ENCODE measurements around the gene GAMT. TPM values are rescaled to one million over a fixed set of nuclear protein-coding genes. Genes with fewer than 3 reads are reported as not detected.

GAMT gene
- polyA plus RNA-seq, 3 donors from 2014 or later: 7.9 to 16.5 (median 10.5) TPM

DNA sequence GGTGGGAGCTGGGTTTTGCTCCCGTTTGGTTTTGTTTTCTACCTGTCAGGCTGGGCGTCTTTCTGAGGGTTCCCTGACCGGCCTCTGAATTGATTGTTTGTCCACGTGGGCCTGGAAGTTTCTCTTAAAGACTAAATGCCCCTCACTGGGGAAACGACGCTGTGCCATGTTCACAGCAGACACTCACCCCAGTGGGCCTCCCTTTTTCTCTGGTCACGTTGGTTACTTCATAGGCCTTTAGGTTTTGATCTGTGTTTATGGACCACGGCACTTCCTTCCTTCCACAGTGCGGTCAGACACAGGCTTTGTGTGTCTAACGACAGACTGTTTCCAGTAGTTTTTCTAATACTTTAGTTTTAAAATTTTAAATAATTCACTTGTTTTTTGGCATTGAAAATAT lies 37.7 kb downstream of the GAMT start:
- H3K36me3 Mint-ChIP-seq: peaks cover under 1 to 27% (median 13%) of the 10 kb centered on the region in 3 donors
- peaks cover 48 to 63% of the 10 kb centered on the region in 2 donors for H3K4me1 Mint-ChIP-seq
- no peaks in the 10 kb centered on the region for H3K9me3 Mint-ChIP-seq
- peaks cover 0 to 13% (median 2%) of the 10 kb centered on the region in 3 donors for H3K27me3 Mint-ChIP-seq (ENCODE audit: low read depth in 3 of 3)
- peak overlapping the region; percentile 78 to 88 (median 86) for H3K4me3 Mint-ChIP-seq
- peak; percentile 64 to 70 (median 69) for DNase-seq
- peak overlapping the region; percentile 89 to 96 (median 92) for H3K27ac Mint-ChIP-seq

DNA sequence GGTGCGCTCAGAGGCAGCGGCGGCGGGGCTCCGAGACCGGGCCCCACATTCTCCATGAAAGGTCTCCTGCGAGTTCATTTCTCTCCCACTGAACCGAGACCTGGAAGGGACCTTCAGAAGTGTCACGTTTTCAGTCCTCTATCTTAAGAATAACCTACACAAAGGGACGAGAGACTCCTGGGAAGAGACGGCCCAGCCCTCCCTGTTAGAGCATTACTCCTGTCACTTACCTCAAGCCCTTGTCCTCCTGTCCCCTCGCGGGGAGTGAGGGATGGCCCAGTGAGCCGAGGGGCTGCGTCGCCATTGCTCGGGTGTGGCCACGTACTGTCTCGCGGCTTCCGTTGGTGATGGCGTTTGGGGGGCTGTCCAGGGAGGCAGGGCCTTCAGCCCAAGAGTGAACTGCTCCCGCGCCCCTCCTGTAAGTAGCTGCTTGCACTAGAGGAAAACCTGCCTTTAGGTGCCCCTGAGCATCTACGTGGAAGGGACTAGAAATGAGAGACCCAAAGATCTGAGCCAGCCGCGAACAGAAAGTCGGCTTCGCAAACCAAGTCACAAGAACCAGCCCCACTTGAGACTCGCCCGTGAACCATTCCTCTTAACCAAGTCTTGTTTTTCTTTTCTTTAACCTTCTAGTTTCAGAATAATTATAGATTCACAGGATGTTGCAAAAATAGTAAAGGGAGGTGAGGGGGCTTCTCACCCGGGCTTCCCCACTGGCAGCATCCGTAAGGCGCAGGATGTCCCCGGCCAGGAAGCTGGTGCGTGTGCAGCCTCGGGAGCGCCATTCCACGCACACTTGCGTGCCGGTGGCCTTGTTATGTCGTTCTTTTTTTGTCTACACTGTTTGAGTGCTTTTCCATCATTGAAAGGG lies 38.7 kb downstream of the GAMT start:
- H3K27me3 Mint-ChIP-seq (ENCODE audit: low read depth in 3 of 3): peaks cover 0 to 13% (median 2%) of the 10 kb centered on the region in 3 donors
- H3K4me3 Mint-ChIP-seq: peak overlapping the region; percentile 78 to 88 (median 86)
- peaks cover 50 to 63% of the 10 kb centered on the region in 2 donors for H3K4me1 Mint-ChIP-seq
- H3K9me3 Mint-ChIP-seq: no peaks in the 10 kb centered on the region
- no peak for DNase-seq
- peak overlapping the region; percentile 89 to 96 (median 92) for H3K27ac Mint-ChIP-seq
- H3K36me3 Mint-ChIP-seq: peaks cover 7 to 37% (median 17%) of the 10 kb centered on the region in 3 donors

DNA sequence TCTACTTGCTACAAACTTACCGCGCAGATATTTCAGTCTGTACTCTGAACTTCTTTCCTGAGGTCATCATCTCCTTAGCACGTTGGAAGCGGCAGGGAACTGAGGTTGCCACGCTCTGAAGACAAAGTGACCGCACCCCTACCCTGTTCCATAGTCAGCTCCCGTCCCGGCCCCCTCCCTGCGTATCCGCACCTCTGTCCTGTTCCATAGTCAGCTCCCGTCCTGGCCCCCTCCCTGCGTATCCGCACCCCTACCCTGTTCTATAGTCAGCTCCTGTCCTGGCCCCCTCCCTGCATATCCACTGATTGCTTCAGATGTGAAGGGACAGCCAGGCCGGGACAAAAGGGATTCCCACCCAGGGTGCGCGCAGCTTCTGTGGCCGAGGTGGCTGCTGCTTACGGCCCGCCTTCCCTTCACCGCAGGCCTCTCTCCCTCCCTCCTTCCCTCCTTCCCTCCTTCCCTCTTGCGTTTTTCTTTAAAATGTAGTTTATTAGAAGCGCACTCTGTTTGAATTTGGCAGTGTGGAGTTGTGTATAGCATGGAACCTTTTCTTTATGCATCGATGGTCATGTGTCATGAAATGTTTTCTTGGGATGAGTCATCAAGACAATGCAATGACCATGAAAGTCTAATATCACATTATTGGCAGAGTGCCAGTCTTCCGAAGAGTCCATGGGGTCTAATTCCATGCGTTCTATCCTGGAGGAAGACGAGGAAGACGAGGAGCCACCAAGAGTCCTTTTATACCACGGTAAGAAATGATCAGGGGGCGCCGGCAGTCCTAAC lies 39.5 kb downstream of the GAMT start:
- H3K27me3 Mint-ChIP-seq (ENCODE audit: low read depth in 3 of 3): peaks cover 0 to 10% (median 2%) of the 10 kb centered on the region in 3 donors
- H3K36me3 Mint-ChIP-seq: peaks cover 7 to 44% (median 20%) of the 10 kb centered on the region in 3 donors
- DNase-seq: no peak

DNA sequence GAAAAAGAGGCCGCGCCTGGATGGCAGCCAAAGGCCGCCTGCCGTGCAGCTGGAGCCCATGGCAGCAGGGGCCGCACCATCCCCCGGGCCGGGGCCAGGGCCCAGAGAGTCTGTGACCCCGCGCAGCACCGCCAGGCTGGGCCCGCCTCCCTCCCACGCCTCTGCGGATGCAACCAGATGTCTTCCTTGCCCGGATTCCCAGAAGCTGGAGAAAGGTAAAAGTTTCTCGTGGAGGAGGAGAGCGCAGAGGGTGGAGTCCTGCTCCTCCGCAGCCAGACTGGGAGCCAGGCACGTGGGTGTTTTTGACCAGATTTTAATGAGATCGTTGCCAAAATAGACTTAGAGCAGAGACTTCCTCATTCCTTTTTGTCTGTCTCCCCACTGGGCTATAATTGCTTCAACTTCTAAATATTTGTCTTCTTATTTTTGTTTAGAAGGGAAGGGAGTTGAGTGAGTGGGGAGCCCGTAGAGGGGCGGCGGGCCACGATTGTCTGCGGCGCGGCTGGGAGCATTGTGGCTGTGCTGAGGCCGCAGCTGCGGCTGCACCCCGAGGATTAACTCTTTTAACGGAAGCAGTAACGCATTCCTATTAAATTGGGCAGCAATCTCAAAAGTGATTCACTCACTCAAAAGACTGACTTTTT lies 40.4 kb downstream of the GAMT start:
- Mint-ChIP-seq H3K9me3 (no peaks in the 10 kb centered on the region), H3K4me1 (peaks cover 43 to 59% of the 10 kb centered on the region in 2 donors), H3K36me3 (peaks cover 7 to 44% (median 20%) of the 10 kb centered on the region in 3 donors), H3K4me3 (no peak overlapping the region), H3K27me3 (ENCODE audit: low read depth in 3 of 3) (peaks cover 0 to 12% (median 2%) of the 10 kb centered on the region in 3 donors), H3K27ac (no peak overlapping the region)
- no peak for DNase-seq

More for the DNA sequence above, 39.5 kb downstream of the GAMT start:
- Mint-ChIP-seq H3K27ac (peak overlapping the region in 1 of 6 donors; percentile 12), H3K9me3 (no peaks in the 10 kb centered on the region), H3K4me3 (peak overlapping the region in 3 of 5 donors; percentile 3 to 24 (median 17)), H3K4me1 (peaks cover 47 to 62% of the 10 kb centered on the region in 2 donors)

DNA sequence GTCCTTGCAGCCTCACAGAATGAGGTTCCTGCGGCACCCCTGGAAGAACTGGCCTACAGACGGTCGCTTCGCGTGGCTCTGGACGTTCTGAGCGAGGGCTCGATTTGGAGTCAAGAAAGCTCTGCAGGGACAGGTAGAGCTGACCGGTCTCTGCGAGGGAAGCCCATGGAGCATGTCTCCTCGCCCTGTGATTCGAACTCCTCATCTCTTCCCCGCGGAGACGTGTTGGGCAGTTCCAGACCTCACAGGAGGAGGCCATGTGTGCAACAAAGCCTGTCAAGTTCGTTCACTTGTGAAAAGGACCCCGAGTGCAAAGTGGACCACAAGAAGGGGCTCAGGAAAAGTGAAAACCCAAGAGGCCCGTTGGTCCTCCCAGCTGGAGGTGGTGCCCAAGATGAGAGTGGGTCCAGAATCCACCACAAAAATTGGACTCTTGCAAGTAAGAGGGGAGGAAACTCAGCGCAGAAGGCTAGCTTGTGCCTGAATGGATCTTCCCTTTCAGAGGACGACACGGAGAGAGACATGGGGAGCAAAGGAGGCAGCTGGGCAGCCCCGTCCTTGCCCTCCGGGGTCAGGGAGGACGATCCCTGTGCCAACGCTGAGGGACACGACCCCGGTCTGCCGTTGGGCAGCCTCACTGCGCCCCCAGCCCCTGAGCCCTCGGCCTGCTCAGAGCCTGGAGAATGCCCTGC lies 41.1 kb downstream of the GAMT start:
- Mint-ChIP-seq H3K4me3 (peak overlapping the region in 1 of 5 donors; percentile 38), H3K27ac (peak overlapping the region in 1 of 6 donors; percentile 17), H3K4me1 (peaks cover 49 to 59% of the 10 kb centered on the region in 2 donors), H3K9me3 (no peaks in the 10 kb centered on the region), H3K36me3 (peaks cover 7 to 44% (median 20%) of the 10 kb centered on the region in 3 donors), H3K27me3 (ENCODE audit: low read depth in 3 of 3) (peaks cover 4 to 19% (median 7%) of the 10 kb centered on the region in 3 donors)
- no peak for DNase-seq

DNA sequence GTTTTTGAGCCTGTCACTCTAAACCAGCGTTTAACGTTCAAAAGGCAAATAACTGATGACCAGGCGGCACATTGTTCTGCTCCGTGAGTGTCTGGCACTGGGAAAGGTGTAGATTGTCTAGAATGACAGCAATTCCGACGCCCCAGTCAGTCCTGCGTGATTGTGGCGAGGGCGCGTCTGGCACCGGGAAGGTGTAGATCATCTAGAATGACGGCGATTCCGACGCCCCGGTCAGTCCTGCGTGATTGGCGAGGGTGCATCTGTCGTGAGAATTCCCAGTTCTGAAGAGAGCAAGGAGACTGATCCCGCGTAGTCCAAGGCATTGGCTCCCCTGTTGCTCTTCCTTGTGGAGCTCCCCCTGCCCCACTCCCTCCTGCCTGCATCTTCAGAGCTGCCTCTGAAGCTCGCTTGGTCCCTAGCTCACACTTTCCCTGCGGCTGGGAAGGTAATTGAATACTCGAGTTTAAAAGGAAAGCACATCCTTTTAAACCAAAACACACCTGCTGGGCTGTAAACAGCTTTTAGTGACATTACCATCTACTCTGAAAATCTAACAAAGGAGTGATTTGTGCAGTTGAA lies 43.7 kb downstream of the GAMT start:
- H3K4me1 Mint-ChIP-seq: peaks cover 24 to 33% of the 10 kb centered on the region in 2 donors
- no peaks in the 10 kb centered on the region for H3K9me3 Mint-ChIP-seq
- no peak for DNase-seq
- no peak overlapping the region for H3K27ac Mint-ChIP-seq
- peaks cover 7 to 44% (median 20%) of the 10 kb centered on the region in 3 donors for H3K36me3 Mint-ChIP-seq
- H3K4me3 Mint-ChIP-seq: no peak overlapping the region
- peaks cover 4 to 13% (median 7%) of the 10 kb centered on the region in 3 donors for H3K27me3 Mint-ChIP-seq (ENCODE audit: low read depth in 3 of 3)

DNA sequence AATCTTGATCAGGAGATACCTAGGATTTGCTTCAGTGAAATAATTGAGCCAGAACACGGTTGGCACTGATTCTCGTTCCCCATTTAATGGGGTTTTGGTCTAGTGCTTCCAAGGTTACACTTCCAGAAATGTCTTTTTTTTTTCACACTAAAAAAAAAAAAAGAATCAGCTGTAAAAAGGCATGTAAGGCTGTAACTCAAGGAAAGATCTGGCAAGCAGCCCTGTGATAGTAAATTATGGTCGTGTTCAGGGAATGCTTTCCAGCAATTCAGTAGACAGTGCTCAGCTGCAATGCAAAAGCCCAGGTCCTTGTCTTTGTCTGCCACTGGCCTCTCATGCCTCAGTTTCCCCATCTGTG lies 44.9 kb downstream of the GAMT start:
- Mint-ChIP-seq H3K9me3 (no peaks in the 10 kb centered on the region), H3K4me3 (peak overlapping the region in 4 of 5 donors; percentile 83 to 88 (median 87)), H3K4me1 (peaks cover 17 to 26% of the 10 kb centered on the region in 2 donors), H3K27me3 (ENCODE audit: low read depth in 3 of 3) (peaks cover 4 to 13% (median 7%) of the 10 kb centered on the region in 3 donors), H3K36me3 (peaks cover 7 to 39% (median 16%) of the 10 kb centered on the region in 3 donors), H3K27ac (peak overlapping the region in 1 of 6 donors; percentile 58)
- DNase-seq: no peak

DNA sequence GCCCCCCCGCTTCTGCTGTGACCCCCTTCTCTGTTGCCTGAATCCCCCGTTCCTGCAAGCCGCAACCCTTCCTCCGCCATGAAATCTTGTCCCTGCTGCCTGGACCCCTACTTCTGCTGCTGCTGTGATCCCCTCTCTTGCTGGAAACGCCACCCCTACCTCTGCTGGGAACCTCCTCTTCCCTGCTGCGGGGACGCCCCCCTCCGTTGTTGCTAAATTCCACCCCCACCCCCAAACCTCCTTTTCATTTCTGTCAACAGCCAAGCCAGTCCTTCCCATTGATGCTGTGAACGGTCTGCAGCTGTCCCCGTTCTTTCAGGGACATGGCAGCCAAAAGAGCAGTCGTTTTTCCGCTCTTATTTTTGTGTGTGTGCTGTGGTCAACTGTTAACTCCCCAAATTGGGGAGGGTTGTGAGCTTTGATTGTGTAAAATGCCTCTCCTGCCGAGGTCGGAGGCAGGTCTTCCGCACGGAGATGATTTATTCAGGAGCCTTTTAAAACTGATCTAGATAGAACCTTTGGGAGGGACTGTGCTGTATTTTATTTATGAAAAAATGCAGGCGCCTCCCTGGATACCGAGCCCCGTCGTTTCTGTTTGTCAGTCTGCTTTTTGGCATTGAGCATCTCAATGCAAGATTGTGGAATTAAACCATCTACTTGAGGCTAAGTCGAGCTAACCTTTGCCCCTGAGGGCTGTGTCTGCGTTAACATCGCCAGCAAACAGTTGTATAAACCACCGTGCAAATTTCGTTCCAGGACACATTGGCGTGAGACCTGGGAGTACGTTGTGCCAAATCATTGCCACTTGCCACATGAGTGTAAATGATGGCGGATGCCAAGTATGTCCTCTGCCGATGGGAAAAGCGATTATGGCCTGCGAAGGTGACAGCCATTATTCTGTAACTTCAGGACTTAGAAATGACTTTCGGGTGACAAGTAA lies 45.5 kb downstream of the GAMT start:
- peak overlapping the region; percentile 83 to 88 (median 87) for H3K4me3 Mint-ChIP-seq
- H3K36me3 Mint-ChIP-seq: peaks cover 7 to 36% (median 16%) of the 10 kb centered on the region in 3 donors
- H3K27ac Mint-ChIP-seq: peak overlapping the region; percentile 58 to 90 (median 74)
- no peaks in the 10 kb centered on the region for H3K9me3 Mint-ChIP-seq
- H3K27me3 Mint-ChIP-seq (ENCODE audit: low read depth in 3 of 3): peaks cover 4 to 13% (median 6%) of the 10 kb centered on the region in 3 donors
- no peak for DNase-seq
- peaks cover 17 to 26% of the 10 kb centered on the region in 2 donors for H3K4me1 Mint-ChIP-seq

DNA sequence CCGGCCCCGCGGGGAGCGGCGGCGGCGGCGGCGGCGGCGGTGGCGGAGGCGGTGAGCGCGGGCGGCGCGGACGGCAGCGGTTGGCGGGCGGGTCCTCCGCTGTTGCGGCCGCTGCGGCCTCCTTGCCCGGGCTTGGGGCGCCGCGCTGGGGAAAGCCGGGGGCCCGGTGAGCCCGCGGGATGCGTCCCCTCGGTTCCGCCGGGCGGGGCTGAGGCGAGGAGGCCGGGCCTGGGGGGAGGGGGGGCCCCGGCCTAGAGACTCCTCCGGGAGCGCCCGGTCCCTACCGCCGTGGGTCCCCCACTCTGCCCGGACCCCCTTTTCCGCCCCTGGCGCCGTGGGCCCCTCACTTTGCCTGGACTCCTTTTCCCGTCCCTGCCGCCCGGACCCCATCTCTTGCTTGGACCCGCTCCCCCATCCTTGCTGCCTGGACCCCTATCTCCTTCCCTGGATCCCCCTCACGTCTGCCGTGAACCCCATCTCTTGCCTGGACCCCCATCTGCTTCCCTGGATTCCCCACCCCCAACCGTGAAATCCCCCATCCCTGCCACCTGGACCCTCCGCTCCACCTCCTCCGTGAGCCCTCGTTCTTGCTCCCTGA lies 46.3 kb downstream of the GAMT start:
- H3K9me3 Mint-ChIP-seq: no peaks in the 10 kb centered on the region
- H3K4me1 Mint-ChIP-seq: peaks cover 17 to 26% of the 10 kb centered on the region in 2 donors
- H3K36me3 Mint-ChIP-seq: peaks cover 7 to 32% (median 16%) of the 10 kb centered on the region in 3 donors
- H3K27me3 Mint-ChIP-seq (ENCODE audit: low read depth in 3 of 3): peaks cover 4 to 13% (median 5%) of the 10 kb centered on the region in 3 donors
- H3K4me3 Mint-ChIP-seq: peak overlapping the region; percentile 83 to 88 (median 87)
- H3K27ac Mint-ChIP-seq: peak overlapping the region in 5 of 6 donors; percentile 58 to 90 (median 73)
- no peak for DNase-seq

DNA sequence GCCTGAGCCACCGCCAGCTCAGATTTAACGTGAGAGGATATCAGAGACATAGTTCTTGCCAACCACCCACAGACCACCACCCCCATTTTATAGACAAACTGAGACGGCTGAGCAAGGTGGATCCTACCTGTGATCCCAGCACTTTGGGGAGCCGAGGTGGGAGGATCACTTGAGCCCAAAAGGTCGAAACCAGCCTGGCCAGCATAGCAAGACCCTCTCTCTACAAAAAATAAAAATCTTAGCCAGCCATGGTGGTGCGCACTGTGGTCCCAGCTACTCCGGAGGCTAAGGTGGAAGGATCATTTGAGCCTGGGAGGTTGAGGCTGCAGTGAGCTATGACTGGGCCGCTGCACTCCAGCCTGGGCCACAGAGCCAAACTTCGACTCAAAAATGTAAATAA lies 48.2 kb downstream of the GAMT start:
- no peak for DNase-seq
- Mint-ChIP-seq H3K36me3 (peaks cover 1 to 13% (median 5%) of the 10 kb centered on the region in 3 donors), H3K4me3 (peak overlapping the region; percentile 29 to 62 (median 53)), H3K27me3 (ENCODE audit: low read depth in 3 of 3) (peaks cover 4 to 13% (median 5%) of the 10 kb centered on the region in 3 donors), H3K9me3 (no peaks in the 10 kb centered on the region), H3K4me1 (peaks cover 16 to 19% of the 10 kb centered on the region in 2 donors), H3K27ac (no peak overlapping the region)

DNA sequence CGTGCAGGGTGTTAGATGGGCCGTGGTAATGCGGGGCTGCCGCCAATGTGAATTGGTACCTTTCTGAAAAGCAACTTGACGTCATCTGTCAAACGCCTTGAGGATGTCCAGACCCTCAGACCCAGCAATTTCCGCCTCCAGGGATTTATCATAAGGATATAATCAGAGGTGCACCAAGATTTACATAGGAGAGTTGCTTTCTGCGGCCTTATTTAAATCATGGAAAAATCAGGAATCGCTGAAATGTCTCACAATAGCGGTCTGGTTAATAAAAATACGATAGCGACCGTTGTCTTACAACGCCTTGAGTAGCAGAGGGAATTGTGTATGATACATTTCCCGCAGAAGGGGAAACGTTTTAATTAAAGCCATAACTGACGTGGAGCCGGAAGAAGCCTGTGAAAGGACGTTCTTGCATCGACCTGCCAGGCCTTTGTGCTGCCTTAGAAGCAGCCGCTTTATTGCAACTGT lies 49.9 kb downstream of the GAMT start:
- no peaks in the 10 kb centered on the region for H3K9me3 Mint-ChIP-seq
- peaks cover 13% of the 10 kb centered on the region in 2 donors for H3K4me1 Mint-ChIP-seq
- H3K27ac Mint-ChIP-seq: no peak overlapping the region
- no peaks in the 10 kb centered on the region for H3K36me3 Mint-ChIP-seq
- no peak for DNase-seq
- peak overlapping the region in 2 of 5 donors; percentile 6 to 30 for H3K4me3 Mint-ChIP-seq
- H3K27me3 Mint-ChIP-seq (ENCODE audit: low read depth in 3 of 3): peaks cover 4 to 13% (median 5%) of the 10 kb centered on the region in 3 donors

Data from immature natural killer cell (primary cell).